Stimulated activated CD4-positive, alpha-beta T cell treated with anti-CD3 and anti-CD28 coated beads, TNF-alpha, amount 100 ng/mL, for 4 hours (primary cell): ENCODE measurements around the gene PPP1R12C.

Source experiments
- DNase-seq, 3 experiments: peaks; one replicate each; pipeline ENCODE4 v3.0.0-alpha.2; 2020; ENCODE audit warnings: low read depth in 3 of 3

PPP1R12C gene

GRCh38 chr19:55091126-55091910 is 26.1 kb downstream of the PPP1R12C start:
- DNase-seq: no peak

- no peak for DNase-seq
Measured at GRCh38 chr19:55090564-55090963, 26.9 kb downstream of the PPP1R12C start.

GRCh38 chr19:55089342-55089944 is 28.0 kb downstream of the PPP1R12C start:
- no peak for DNase-seq

- peak; percentile 61 to 69 (median 65) for DNase-seq
Measured at GRCh38 chr19:55088543-55089341, 28.7 kb downstream of the PPP1R12C start.

- DNase-seq: no peak
Measured at GRCh38 chr19:55088021-55088451, 29.4 kb downstream of the PPP1R12C start.

GRCh38 chr19:55087542-55087901 is 29.9 kb downstream of the PPP1R12C start:
- DNase-seq: no peak

GRCh38 chr19:55086730-55087541 is 30.5 kb downstream of the PPP1R12C start:
- peak in 1 of 3 experiments; percentile 20 for DNase-seq

GRCh38 chr19:55085923-55086715 is 31.3 kb downstream of the PPP1R12C start:
- no peak for DNase-seq

- DNase-seq: no peak
Measured at GRCh38 chr19:55084416-55084815, 33.0 kb downstream of the PPP1R12C start.

GRCh38 chr19:55083004-55083850 is 34.2 kb downstream of the PPP1R12C start:
- DNase-seq: no peak

GRCh38 chr19:55082020-55082851 is 35.2 kb downstream of the PPP1R12C start:
- peak in 1 of 3 experiments; percentile 21 for DNase-seq

GRCh38 chr19:55081770-55082019 is 35.7 kb downstream of the PPP1R12C start:
- DNase-seq: no peak

- peak; percentile 72 to 75 (median 74) for DNase-seq
Measured at GRCh38 chr19:55080968-55081769, 36.3 kb downstream of the PPP1R12C start.

- peak in 2 of 3 experiments; percentile 22 to 41 for DNase-seq
Measured at GRCh38 chr19:55080121-55080967, 37.1 kb downstream of the PPP1R12C start.

GRCh38 chr19:55079400-55080038 is 37.9 kb downstream of the PPP1R12C start:
- no peak for DNase-seq

GRCh38 chr19:55078996-55079395 is 38.4 kb downstream of the PPP1R12C start:
- no peak for DNase-seq

GRCh38 chr19:55077106-55077505 is 40.3 kb downstream of the PPP1R12C start:
- no peak for DNase-seq
